Measurements from ENCODE around the gene TRAPPC2B.

GRCh38 chr19:57389194-57389729 is 25.9 kb downstream of the TRAPPC2B start:
- TF ChIP-seq SUZ12 (IDR thresholded peaks at IDR 0.05; ENCODE audit: extremely low read depth, insufficient read depth, insufficient read length) (no peak), ZNF274 (IDR thresholded peaks at IDR 0.05; ENCODE audit: low read depth, low read length) (no peak), YY1 (IDR thresholded peaks at IDR 0.05; ENCODE audit: insufficient read depth, insufficient read length) (no peak)
